ENCODE data around the gene STAP2.
"Not testable (repeated sequence)": the region's sequence is repeated elsewhere in the genome, so short reads cannot be mapped to it uniquely, and the experiment has no call there.

STAP2 gene

DNA sequence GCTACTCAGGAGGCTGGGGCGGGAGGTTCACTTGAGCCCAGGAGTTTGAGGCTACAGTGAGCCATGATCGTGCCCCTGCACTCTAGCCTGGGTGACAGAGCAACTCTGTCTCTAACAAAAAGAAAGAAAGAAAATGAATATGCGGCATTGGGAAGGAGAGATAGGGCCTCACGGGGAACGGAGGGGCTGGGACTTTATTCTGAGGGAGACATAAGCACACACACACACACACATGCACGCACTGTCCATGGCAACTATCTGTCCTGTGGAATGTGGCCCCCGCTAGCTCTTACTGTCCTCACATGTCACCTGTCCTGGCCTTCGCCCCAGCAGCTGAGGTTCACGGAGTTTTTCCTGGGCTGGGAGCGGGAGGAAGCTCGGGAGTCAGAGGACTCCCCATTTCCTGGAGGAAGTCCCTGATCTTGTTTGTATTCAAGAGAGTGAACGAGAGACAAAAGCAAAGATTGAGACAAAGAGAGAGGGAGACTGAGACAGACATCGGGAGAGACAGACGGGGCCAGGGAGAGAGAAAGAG lies 654 bp downstream of the STAP2 start:
- H3F3A ChIP-seq (ENCODE audit: insufficient read depth, low read length) = no peaks in the 10 kb centered on the region
- no peaks in the 10 kb centered on the region for H4K20me1 ChIP-seq (ENCODE audit: insufficient read depth, low read length)
- no peak overlapping the region for H3K27ac ChIP-seq (ENCODE audit: low read depth, low read length, poor library complexity, severe bottlenecking)
- H3K9ac ChIP-seq (ENCODE audit: low read length) = peak overlapping the region; percentile 22; the same call in 1 of the 2 replicates
- H3K36me3 ChIP-seq (ENCODE audit: insufficient read depth, low read length) = no peaks in the 10 kb centered on the region
- no peak overlapping the region for H2AFZ ChIP-seq (ENCODE audit: low read length)
- no peaks in the 10 kb centered on the region for H3K27me3 ChIP-seq (ENCODE audit: insufficient read depth, low read length)
- TF ChIP-seq, protein P1, sequence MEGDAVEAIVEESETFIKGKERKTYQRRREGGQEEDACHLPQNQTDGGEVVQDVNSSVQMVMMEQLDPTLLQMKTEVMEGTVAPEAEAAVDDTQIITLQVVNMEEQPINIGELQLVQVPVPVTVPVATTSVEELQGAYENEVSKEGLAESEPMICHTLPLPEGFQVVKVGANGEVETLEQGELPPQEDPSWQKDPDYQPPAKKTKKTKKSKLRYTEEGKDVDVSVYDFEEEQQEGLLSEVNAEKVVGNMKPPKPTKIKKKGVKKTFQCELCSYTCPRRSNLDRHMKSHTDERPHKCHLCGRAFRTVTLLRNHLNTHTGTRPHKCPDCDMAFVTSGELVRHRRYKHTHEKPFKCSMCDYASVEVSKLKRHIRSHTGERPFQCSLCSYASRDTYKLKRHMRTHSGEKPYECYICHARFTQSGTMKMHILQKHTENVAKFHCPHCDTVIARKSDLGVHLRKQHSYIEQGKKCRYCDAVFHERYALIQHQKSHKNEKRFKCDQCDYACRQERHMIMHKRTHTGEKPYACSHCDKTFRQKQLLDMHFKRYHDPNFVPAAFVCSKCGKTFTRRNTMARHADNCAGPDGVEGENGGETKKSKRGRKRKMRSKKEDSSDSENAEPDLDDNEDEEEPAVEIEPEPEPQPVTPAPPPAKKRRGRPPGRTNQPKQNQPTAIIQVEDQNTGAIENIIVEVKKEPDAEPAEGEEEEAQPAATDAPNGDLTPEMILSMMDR (IDR thresholded peaks at IDR 0.05; ENCODE audit: low read length) = no peak
- no peak for TF ChIP-seq EZH2 (IDR thresholded peaks at IDR 0.05; ENCODE audit: borderline replicate concordance, low read length)
- H3K79me2 ChIP-seq (ENCODE audit: insufficient read depth, low read length) = no peaks in the 10 kb centered on the region
- H3K9me3 ChIP-seq (ENCODE audit: low read length) = no peaks in the 10 kb centered on the region
- H3K4me2 ChIP-seq (ENCODE audit: low read length) = peak overlapping the region; percentile 52
- peak overlapping the region; percentile 37 for H3K4me3 ChIP-seq (ENCODE audit: low read depth, low read length, poor library complexity, severe bottlenecking)
- H3K4me1 ChIP-seq (ENCODE audit: insufficient read depth, low read length, severe bottlenecking) = peaks cover 15% of the 10 kb centered on the region
- H3K9me2 ChIP-seq (ENCODE audit: low read depth, low read length) = no peaks in the 10 kb centered on the region

DNA sequence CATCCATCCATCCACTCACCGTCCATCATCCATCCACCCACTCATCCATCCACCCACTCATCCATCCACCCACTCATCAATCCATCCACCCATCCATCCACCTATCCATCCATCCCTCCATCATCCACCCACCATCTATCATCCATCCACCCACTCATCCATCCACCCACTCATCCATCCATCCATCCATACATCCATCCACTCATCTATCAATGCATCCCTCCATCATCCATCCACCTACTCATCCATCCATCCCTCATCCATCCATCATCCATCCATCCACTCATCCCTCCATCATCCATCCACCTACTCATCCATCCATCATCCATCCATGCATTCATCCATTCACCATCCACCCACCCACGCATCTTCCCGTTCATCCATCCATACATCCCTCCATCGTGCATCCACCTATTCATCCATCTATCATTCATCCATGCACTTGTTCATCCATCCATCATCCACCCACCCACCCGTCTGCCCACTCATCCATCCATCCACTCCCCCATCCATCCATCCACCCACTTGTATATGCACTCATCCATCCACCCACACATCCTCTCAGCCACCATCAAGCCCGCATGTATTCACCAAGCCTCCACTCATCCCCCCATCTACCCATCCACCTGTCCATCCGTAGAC lies 3.6 kb downstream of the STAP2 start:
- Histone ChIP-seq H3K4me2 (ENCODE audit: low read length) (no peak overlapping the region), H3K79me2 (ENCODE audit: insufficient read depth, low read length) (no peaks in the 10 kb centered on the region), H3K4me3 (ENCODE audit: low read depth, low read length, poor library complexity, severe bottlenecking) (no peak overlapping the region), H3F3A (ENCODE audit: insufficient read depth, low read length) (no peaks in the 10 kb centered on the region), H3K36me3 (ENCODE audit: insufficient read depth, low read length) (no peaks in the 10 kb centered on the region), H3K27me3 (ENCODE audit: insufficient read depth, low read length) (no peaks in the 10 kb centered on the region), H3K4me1 (ENCODE audit: insufficient read depth, low read length, severe bottlenecking) (peaks cover 9% of the 10 kb centered on the region), H3K9ac (ENCODE audit: low read length) (no peak overlapping the region), H3K27ac (ENCODE audit: low read depth, low read length, poor library complexity, severe bottlenecking) (no peak overlapping the region), H4K20me1 (ENCODE audit: insufficient read depth, low read length) (no peaks in the 10 kb centered on the region), H3K9me2 (ENCODE audit: low read depth, low read length) (no peaks in the 10 kb centered on the region), H2AFZ (ENCODE audit: low read length) (no peak overlapping the region), H3K9me3 (ENCODE audit: low read length) (no peaks in the 10 kb centered on the region)
- no peak for TF ChIP-seq EZH2 (IDR thresholded peaks at IDR 0.05; ENCODE audit: borderline replicate concordance, low read length)
- TF ChIP-seq, protein P1 (IDR thresholded peaks at IDR 0.05; ENCODE audit: low read length) = no peak

DNA sequence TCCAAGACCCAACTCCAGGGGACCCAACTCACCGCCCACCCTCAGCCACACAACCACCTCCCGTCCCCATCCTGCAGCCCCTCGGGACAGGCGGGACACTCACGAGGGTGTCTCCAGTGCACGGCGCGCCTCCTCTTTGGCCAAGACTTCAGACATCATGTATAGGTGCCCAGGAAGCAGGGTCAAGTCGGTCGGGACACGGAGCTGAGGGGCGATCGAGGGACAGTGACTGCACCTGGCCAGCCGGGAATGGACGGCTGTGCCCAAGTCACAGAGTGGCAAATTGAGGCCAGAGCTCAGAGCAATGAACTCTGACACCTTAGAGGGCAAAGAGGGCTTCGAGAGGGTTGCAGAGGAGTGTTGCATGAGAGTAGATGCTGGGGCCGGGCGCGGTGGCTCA lies 8.8 kb downstream of the STAP2 start:
- H3K27me3 ChIP-seq (ENCODE audit: insufficient read depth, low read length) = no peaks in the 10 kb centered on the region
- no peaks in the 10 kb centered on the region for H3K9me2 ChIP-seq (ENCODE audit: low read depth, low read length)
- TF ChIP-seq EZH2 (IDR thresholded peaks at IDR 0.05; ENCODE audit: borderline replicate concordance, low read length) = no peak
- TF ChIP-seq, protein P1 (IDR thresholded peaks at IDR 0.05; ENCODE audit: low read length) = no peak

DNA sequence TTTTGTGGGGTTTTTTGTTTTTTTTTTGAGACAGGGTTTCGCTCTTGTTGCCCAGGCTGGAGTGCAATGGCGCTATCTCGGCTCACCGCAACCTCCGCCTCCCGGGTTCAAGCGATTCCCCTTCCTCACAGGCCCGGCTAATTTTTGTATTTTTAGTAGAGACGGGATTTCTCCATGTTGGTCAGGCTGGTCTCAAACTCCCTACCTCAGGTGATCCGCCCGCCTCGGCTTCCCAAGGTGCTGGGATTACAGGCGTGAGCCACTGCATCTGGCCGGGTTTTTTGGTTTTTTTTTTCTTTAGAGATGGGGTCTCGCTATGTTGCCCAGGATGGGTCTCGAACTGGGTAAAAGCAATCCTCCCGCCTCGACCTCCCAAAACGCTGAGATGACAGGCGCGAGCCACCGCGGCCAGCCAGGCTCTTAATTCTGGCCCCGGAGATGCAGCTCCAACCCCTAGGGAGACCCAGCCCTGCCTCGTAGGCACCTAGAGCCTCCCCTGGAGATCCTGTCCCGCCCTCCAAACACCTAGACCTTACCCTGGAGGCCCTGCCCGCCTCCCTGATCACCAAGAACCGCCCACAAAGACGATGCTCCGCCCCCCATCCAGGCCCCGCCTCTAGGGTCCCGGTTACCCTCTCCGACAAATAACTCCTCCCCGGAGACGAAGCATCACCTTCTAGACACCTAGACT lies 9.5 kb downstream of the STAP2 start:
- H3K27me3 ChIP-seq (ENCODE audit: insufficient read depth, low read length); H4K20me1 ChIP-seq (ENCODE audit: insufficient read depth, low read length); H3K4me1 ChIP-seq (ENCODE audit: insufficient read depth, low read length, severe bottlenecking); H3K79me2 ChIP-seq (ENCODE audit: insufficient read depth, low read length); H3K27ac ChIP-seq (ENCODE audit: low read depth, low read length, poor library complexity, severe bottlenecking); H3K9ac ChIP-seq (ENCODE audit: low read length); H3K9me2 ChIP-seq (ENCODE audit: low read depth, low read length); H3K9me3 ChIP-seq (ENCODE audit: low read length); H3K36me3 ChIP-seq (ENCODE audit: insufficient read depth, low read length); H3K4me3 ChIP-seq (ENCODE audit: low read depth, low read length, poor library complexity, severe bottlenecking); H3F3A ChIP-seq (ENCODE audit: insufficient read depth, low read length); H3K4me2 ChIP-seq (ENCODE audit: low read length); H2AFZ ChIP-seq (ENCODE audit: low read length): not testable (repeated sequence)

More for the DNA sequence above, 8.8 kb downstream of the STAP2 start:
- Histone ChIP-seq H3K4me2 (ENCODE audit: low read length) (no peak overlapping the region), H2AFZ (ENCODE audit: low read length) (no peak overlapping the region), H3F3A (ENCODE audit: insufficient read depth, low read length) (no peaks in the 10 kb centered on the region), H3K9me3 (ENCODE audit: low read length) (no peaks in the 10 kb centered on the region), H4K20me1 (ENCODE audit: insufficient read depth, low read length) (no peaks in the 10 kb centered on the region), H3K4me3 (ENCODE audit: low read depth, low read length, poor library complexity, severe bottlenecking) (no peak overlapping the region), H3K4me1 (ENCODE audit: insufficient read depth, low read length, severe bottlenecking) (no peaks in the 10 kb centered on the region), H3K36me3 (ENCODE audit: insufficient read depth, low read length) (no peaks in the 10 kb centered on the region), H3K27ac (ENCODE audit: low read depth, low read length, poor library complexity, severe bottlenecking) (no peak overlapping the region), H3K79me2 (ENCODE audit: insufficient read depth, low read length) (no peaks in the 10 kb centered on the region), H3K9ac (ENCODE audit: low read length) (no peak overlapping the region)
